RPMI8226 (cell line): Measurements from ENCODE around the gene CTPS2.

Experiments used
- DNase-seq: peaks from one replicate; pipeline ENCODE4 v3.0.0-alpha.2; 2015

Gene CTPS2

GRCh38 chrX:16711219-16711811 lies 1.2 kb downstream of the CTPS2 start:
- no peak for DNase-seq

GRCh38 chrX:16708016-16708415 lies 4.5 kb downstream of the CTPS2 start:
- no peak for DNase-seq

- no peak for DNase-seq
Measured at GRCh38 chrX:16705370-16705769, 7.1 kb downstream of the CTPS2 start.

- no peak for DNase-seq
Measured at GRCh38 chrX:16702700-16703599, 9.5 kb downstream of the CTPS2 start.

- DNase-seq = no peak
Measured at GRCh38 chrX:16700734-16701133, 11.7 kb downstream of the CTPS2 start.

- DNase-seq = no peak
Measured at GRCh38 chrX:16699389-16699788, 13.1 kb downstream of the CTPS2 start.

GRCh38 chrX:16696956-16697355 lies 15.5 kb downstream of the CTPS2 start:
- no peak for DNase-seq

- DNase-seq = peak; percentile 48
Measured at GRCh38 chrX:16695079-16695676, 17.3 kb downstream of the CTPS2 start.

- DNase-seq = no peak
Measured at GRCh38 chrX:16687514-16687913, 25.0 kb downstream of the CTPS2 start.

GRCh38 chrX:16683007-16683664 lies 29.3 kb downstream of the CTPS2 start:
- DNase-seq = no peak

GRCh38 chrX:16678689-16679088 lies 33.8 kb downstream of the CTPS2 start:
- no peak for DNase-seq

- DNase-seq = peak; percentile 25
Measured at GRCh38 chrX:16671005-16671404, 41.5 kb downstream of the CTPS2 start.

GRCh38 chrX:16666541-16666940 lies 45.9 kb downstream of the CTPS2 start:
- DNase-seq = no peak

GRCh38 chrX:16665089-16665488 lies 47.4 kb downstream of the CTPS2 start:
- DNase-seq = no peak

GRCh38 chrX:16664626-16665025 lies 47.8 kb downstream of the CTPS2 start:
- no peak for DNase-seq

GRCh38 chrX:16664074-16664473 lies 48.4 kb downstream of the CTPS2 start:
- DNase-seq = no peak

GRCh38 chrX:16662402-16662801 lies 50.1 kb downstream of the CTPS2 start:
- DNase-seq = no peak

GRCh38 chrX:16661495-16661894 lies 51.0 kb downstream of the CTPS2 start:
- DNase-seq = no peak

- DNase-seq = no peak
Measured at GRCh38 chrX:16659321-16659720, 53.1 kb downstream of the CTPS2 start.

- no peak for DNase-seq
Measured at GRCh38 chrX:16658284-16658683, 54.2 kb downstream of the CTPS2 start.

GRCh38 chrX:16654093-16654492 lies 58.4 kb downstream of the CTPS2 start:
- no peak for DNase-seq

- no peak for DNase-seq
Measured at GRCh38 chrX:16653424-16653823, 59.0 kb downstream of the CTPS2 start.

GRCh38 chrX:16651391-16652024 lies 61.0 kb downstream of the CTPS2 start:
- no peak for DNase-seq
